Measurements from ENCODE around the gene AUTS2.
"Not testable (repeated sequence)": the region's sequence is repeated elsewhere in the genome, so short reads cannot be mapped to it uniquely, and the experiment has no call there.

AUTS2 gene

GRCh38 chr7:70341446-70341845, 743.2 kb downstream of the AUTS2 start:
- no peak for DNase-seq

- no peak for DNase-seq
Observed at GRCh38 chr7:70343519-70343918, 745.2 kb downstream of the AUTS2 start.

- no peak for DNase-seq
Observed at GRCh38 chr7:70344726-70345125, 746.5 kb downstream of the AUTS2 start.

- no peak for DNase-seq
Observed at GRCh38 chr7:70346844-70347462, 748.7 kb downstream of the AUTS2 start.

GRCh38 chr7:70347463-70348254, 749.4 kb downstream of the AUTS2 start:
- no peak for DNase-seq

- no peak for DNase-seq
Observed at GRCh38 chr7:70349031-70349430, 750.8 kb downstream of the AUTS2 start.

GRCh38 chr7:70349819-70350218, 751.5 kb downstream of the AUTS2 start:
- no peak for DNase-seq

- no peak for DNase-seq
Observed at GRCh38 chr7:70352088-70352487, 753.8 kb downstream of the AUTS2 start.

- no peak for DNase-seq
Observed at GRCh38 chr7:70352906-70353305, 754.6 kb downstream of the AUTS2 start.

- DNase-seq = no peak
Observed at GRCh38 chr7:70353330-70353945, 755.2 kb downstream of the AUTS2 start.

GRCh38 chr7:70353946-70354335, 755.7 kb downstream of the AUTS2 start:
- no peak for DNase-seq

- peak in 1 of 2 donors; percentile 12 for DNase-seq
Observed at GRCh38 chr7:70354409-70355169, 756.3 kb downstream of the AUTS2 start.

GRCh38 chr7:70355198-70356020, 757.1 kb downstream of the AUTS2 start:
- DNase-seq = no peak

GRCh38 chr7:70356085-70356786, 758.0 kb downstream of the AUTS2 start:
- no peak for DNase-seq

GRCh38 chr7:70356787-70357328, 758.6 kb downstream of the AUTS2 start:
- DNase-seq = no peak

GRCh38 chr7:70360557-70360956, 762.3 kb downstream of the AUTS2 start:
- no peak for DNase-seq

GRCh38 chr7:70361821-70362220, 763.5 kb downstream of the AUTS2 start:
- no peak for DNase-seq

GRCh38 chr7:70364393-70364792, 766.1 kb downstream of the AUTS2 start:
- DNase-seq = not testable (repeated sequence)

GRCh38 chr7:70371652-70372051, 773.4 kb downstream of the AUTS2 start:
- no peak for DNase-seq

- no peak for DNase-seq
Observed at GRCh38 chr7:70372768-70373515, 774.7 kb downstream of the AUTS2 start.

Measured in CD4-positive, alpha-beta T cell treated with Interleukin-1 beta for 1 hour (primary cell).